ENCODE data around the gene FTCDNL1. TPM values are rescaled to one million over a fixed set of nuclear protein-coding genes. Genes with fewer than 3 reads are reported as not detected.

FTCDNL1 gene
- total and polyA plus RNA-seq, 8 donors, result 0.31 to 2.8 (median 0.78) TPM; not detected in 4

DNA sequence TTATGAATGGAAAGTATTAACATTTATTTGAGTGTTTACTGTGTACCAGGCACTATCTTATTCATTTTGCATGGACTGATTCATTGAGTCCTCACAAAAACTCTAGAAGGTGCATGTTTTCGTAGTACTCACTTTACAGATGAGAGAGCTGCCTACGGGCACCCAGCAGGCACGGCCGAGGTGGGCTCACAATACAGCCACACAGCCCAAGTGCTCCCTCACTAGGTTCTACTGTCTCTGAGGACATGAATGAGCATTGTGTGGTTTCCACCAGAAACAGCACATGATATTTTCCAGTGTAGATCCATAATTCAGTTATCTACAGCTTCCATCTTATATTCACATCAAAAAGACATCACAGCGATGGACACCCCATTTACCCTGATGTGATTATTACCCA is 101.4 kb downstream of the FTCDNL1 start:
- H3K4me3 ChIP-seq, result no peak overlapping the region
- H3K27ac ChIP-seq, result no peak overlapping the region
- H3K36me3 ChIP-seq, result no peaks in the 10 kb centered on the region
- TF ChIP-seq POLR2A (IDR thresholded peaks at IDR 0.05), result no peak
- no peak for TF ChIP-seq EP300 (IDR thresholded peaks at IDR 0.05)
- no peak for TF ChIP-seq CTCF (IDR thresholded peaks at IDR 0.05)
- no peak for TF ChIP-seq POLR2AphosphoS5 (IDR thresholded peaks at IDR 0.05)
- H3K4me1 ChIP-seq, result no peaks in the 10 kb centered on the region
- DNase-seq, result no peak
- H3K27me3 ChIP-seq, result no peaks in the 10 kb centered on the region
- WGBS, 5 donors, result 89 to 97% (median 92%) methylated on average over 5 of the region's 5 CpGs
- intact Hi-C loops (cut with DNase I; ENCODE audit: low total_unique reads), result no loop called here
- H3K9me3 ChIP-seq, result no peaks in the 10 kb centered on the region

DNA sequence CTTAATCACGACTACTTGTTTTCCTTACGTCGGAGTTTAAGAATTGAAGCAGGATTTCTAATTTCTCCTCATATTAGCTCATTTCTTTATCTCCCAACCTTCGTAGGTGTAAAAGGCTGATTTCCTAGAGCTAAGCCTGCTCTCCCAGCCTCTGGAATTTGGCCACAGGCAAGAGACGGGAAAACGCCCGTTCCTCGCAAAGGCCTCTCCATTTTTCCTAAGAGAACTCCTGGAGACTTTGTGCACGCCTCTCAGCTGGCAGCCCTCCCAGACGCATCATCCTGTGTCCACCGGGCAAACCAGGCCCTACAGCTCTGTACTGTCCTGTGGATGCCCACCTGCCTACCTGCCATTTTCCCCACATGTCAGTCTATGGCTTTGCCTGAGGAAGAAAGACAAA is 106.3 kb downstream of the FTCDNL1 start:
- intact Hi-C loops (cut with DNase I; ENCODE audit: low total_unique reads), result no loop called here
- peaks cover 0 to 6% (median 5%) of the 10 kb centered on the region in 4 donors for H3K4me1 ChIP-seq
- WGBS, 5 donors, result 78 to 88% (median 87%) methylated on average over 11 of the region's 11 CpGs
- no peaks in the 10 kb centered on the region for H3K9me3 ChIP-seq
- no peak overlapping the region for H3K4me3 ChIP-seq
- no peak for DNase-seq
- no peak for TF ChIP-seq POLR2A (IDR thresholded peaks at IDR 0.05)
- no peak for TF ChIP-seq CTCF (IDR thresholded peaks at IDR 0.05)
- no peak for TF ChIP-seq EP300 (IDR thresholded peaks at IDR 0.05)
- TF ChIP-seq POLR2AphosphoS5 (IDR thresholded peaks at IDR 0.05), result no peak
- no peak overlapping the region for H3K27ac ChIP-seq
- H3K27me3 ChIP-seq, result peaks cover 0 to 5% (median 0%) of the 10 kb centered on the region in 3 donors
- no peaks in the 10 kb centered on the region for H3K36me3 ChIP-seq

DNA sequence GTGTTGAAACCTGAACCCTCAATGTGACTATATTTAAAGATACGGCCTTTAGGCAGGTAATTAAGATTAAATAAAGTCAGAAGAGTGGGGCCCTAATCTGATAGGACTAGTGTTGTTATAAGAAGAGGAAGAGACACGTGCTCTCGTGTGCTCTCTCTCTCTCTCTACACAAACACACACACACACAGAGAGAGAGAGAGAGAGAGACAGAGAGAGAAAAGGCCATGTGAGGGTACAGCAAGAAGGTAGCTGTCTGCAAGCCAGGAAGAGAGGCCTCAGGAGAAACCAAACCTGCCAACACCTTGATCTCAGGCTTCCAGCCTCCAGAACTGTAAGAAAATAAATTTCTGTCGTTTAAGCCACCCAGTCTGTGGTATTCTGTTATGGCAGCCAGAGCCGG is 106.7 kb downstream of the FTCDNL1 start:
- Histone ChIP-seq H3K36me3 (no peaks in the 10 kb centered on the region), H3K27ac (no peak overlapping the region), H3K9me3 (no peaks in the 10 kb centered on the region), H3K4me3 (no peak overlapping the region), H3K4me1 (peaks cover 0 to 10% (median 7%) of the 10 kb centered on the region in 4 donors), H3K27me3 (peaks cover 0 to 5% (median 0%) of the 10 kb centered on the region in 3 donors)
- 48 to 67% (median 59%) methylated on average over 5 of the region's 5 CpGs for WGBS, 5 donors
- TF ChIP-seq POLR2AphosphoS5 (IDR thresholded peaks at IDR 0.05) (no peak), POLR2A (IDR thresholded peaks at IDR 0.05) (no peak), EP300 (IDR thresholded peaks at IDR 0.05) (no peak), CTCF (IDR thresholded peaks at IDR 0.05) (no peak)
- no peak for DNase-seq
- intact Hi-C loops (cut with DNase I; ENCODE audit: low total_unique reads), result no loop called here

DNA sequence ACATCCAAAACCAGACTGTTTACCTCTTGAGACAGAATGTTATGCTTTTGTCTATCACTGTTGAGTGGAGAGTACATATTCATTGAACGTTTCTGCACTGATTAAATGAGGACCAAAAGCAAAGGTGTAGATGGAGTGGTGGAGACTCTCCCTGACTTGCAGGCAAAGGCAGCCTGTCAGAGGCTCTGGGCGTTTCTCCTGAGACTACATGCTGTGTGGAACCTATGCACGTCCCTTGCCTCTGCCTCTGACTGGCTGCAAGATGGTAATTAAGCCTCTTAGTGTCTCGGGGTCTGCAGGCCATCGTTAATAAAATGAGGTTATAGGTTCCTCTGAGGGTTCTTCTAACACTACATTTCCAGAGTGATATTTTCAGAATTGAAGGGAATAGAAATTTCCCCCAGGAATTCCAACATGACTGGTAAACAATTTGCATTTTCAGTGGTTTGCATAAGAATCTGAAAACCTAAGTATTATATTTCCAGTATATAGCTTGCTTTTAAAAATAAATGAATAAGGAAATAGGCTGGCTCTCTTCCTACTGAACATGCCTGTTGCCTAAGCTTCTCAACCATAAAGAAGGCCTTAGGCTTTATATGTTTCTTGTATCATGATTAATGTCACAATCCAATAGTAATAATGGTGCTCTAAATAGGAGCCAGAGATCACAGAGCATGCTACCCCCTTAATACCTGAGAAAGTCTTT is 107.4 kb downstream of the FTCDNL1 start:
- Histone ChIP-seq H3K27me3 (peaks cover 0 to 5% (median 0%) of the 10 kb centered on the region in 3 donors), H3K36me3 (no peaks in the 10 kb centered on the region), H3K4me3 (no peak overlapping the region), H3K4me1 (peaks cover 0 to 11% (median 7%) of the 10 kb centered on the region in 4 donors), H3K9me3 (no peaks in the 10 kb centered on the region), H3K27ac (no peak overlapping the region)
- WGBS, 5 donors, result 51 to 77% (median 54%) methylated on average over 5 of the region's 5 CpGs
- no peak for DNase-seq
- no peak for TF ChIP-seq CTCF (IDR thresholded peaks at IDR 0.05)
- no peak for TF ChIP-seq POLR2AphosphoS5 (IDR thresholded peaks at IDR 0.05)
- no peak for TF ChIP-seq EP300 (IDR thresholded peaks at IDR 0.05)
- no peak for TF ChIP-seq POLR2A (IDR thresholded peaks at IDR 0.05)
- intact Hi-C loops (cut with DNase I; ENCODE audit: low total_unique reads), result no loop called here
